Calu3 (cell line): Measurements from ENCODE around the gene GALNT12. TPM values are rescaled to one million over a fixed set of nuclear protein-coding genes. Genes with fewer than 3 reads are reported as not detected.

Experiments used
- BruUV-seq: library from RNA; stranded (reverse); fragments of 400-500 nt; replicated peaks from 2 replicates; lab custom pipeline; 2021; lab: Mats Ljungman, UMichigan
- CTCF ChIA-PET: fragments of 300-600 bp; sonication (Branson Sonifier 250); formaldehyde crosslinking; loops from one replicate; lab custom pipeline; 2022; ENCODE audit warnings: antibody characterized with exemption; lab: Charles Lee
- DNase-seq: peaks from one replicate; pipeline ENCODE4 v3.0.0; 2022
- H3K27ac Mint-ChIP-seq: one replicate; pipeline ENCODE4 v1.8.0; 2022; ENCODE audit warnings: mixed read lengths; ENCODE audit not compliant: unreplicated experiment
- H3K27me3 Mint-ChIP-seq: one replicate; pipeline ENCODE4 v1.8.0; 2022; ENCODE audit warnings: mixed read lengths; ENCODE audit not compliant: unreplicated experiment
- H3K36me3 Mint-ChIP-seq: one replicate; pipeline ENCODE4 v1.8.0; 2022; ENCODE audit warnings: mild to moderate bottlenecking, moderate library complexity, mixed read lengths; ENCODE audit not compliant: insufficient read depth, unreplicated experiment
- H3K4me1 Mint-ChIP-seq: one replicate; pipeline ENCODE4 v1.8.0; 2022; ENCODE audit warnings: mild to moderate bottlenecking, low read depth, mixed read lengths; ENCODE audit not compliant: unreplicated experiment
- H3K4me3 Mint-ChIP-seq: one replicate; pipeline ENCODE4 v1.8.0; 2022; ENCODE audit warnings: mild to moderate bottlenecking, low read depth, moderate library complexity, mixed read lengths; ENCODE audit not compliant: unreplicated experiment
- H3K9me3 Mint-ChIP-seq: one replicate; pipeline ENCODE4 v1.8.0; 2022; ENCODE audit warnings: low read depth, mixed read lengths; ENCODE audit not compliant: unreplicated experiment
- CTCF ChIP-seq: fragments of 200-600 bp; IDR thresholded peaks from one replicate; pipeline ENCODE4 v1.8.0; 2022; ENCODE audit warnings: antibody characterized with exemption; ENCODE audit not compliant: unreplicated experiment
- intact Hi-C: fragments of 100-400 bp; cut with micrococcal nuclease; formaldehyde crosslinking; loops from one replicate; pipeline ENCODE4 v1.10.0; 2022; ENCODE audit not compliant: unreplicated experiment
- total RNA-seq: library from RNA; stranded (reverse); gene quantifications from 2 replicates; pipeline ENCODE4 v1.2.3, GENCODE V29; 2022

Gene GALNT12
- total RNA-seq, 1 experiment from 2014 or later = 49.2 TPM

DNA sequence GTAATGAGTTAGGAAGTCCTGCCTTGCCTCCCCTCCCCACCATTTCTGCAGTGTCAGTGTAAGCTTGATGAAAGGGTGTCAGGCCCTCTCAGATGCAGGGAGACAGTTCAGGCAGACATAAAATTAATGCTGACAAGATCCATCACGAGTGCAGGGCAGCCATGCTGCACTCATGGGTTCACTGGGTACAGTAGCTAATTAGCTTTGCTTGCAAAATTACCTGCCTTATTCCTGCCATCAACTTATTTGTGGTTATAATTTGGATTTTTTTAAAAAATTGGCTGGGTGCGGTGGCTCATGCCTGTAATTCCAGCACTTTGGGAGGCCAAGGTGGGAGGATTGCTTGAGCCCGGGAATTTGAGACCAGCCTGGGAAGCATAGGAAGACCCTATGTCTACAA is 17.9 kb downstream of the GALNT12 start:
- Mint-ChIP-seq H3K36me3 (no peaks in the 10 kb centered on the region), H3K27ac (no peak overlapping the region), H3K27me3 (no peaks in the 10 kb centered on the region), H3K4me1 (peaks cover 7% of the 10 kb centered on the region), H3K9me3 (no peaks in the 10 kb centered on the region), H3K4me3 (no peak overlapping the region)
- no peak for DNase-seq
- CTCF ChIA-PET = no interaction called here
- BruUV-seq = no TSS peak
- no peak for TF ChIP-seq CTCF
- intact Hi-C loops = no loop called here

DNA sequence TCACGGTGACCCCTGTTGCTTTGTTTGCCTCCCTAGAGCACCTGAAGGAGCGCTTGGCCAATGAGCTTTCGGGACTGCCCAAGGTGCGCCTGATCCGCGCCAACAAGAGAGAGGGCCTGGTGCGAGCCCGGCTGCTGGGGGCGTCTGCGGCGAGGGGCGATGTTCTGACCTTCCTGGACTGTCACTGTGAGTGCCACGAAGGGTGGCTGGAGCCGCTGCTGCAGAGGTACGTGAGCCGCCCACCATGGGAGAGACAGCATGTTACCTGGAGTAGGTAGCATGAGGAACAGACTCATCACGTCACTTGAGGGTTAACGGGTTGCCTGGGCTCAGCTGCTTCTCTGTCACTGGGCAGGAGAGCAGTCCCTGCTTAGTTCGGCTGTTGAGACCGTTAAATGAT is 19.2 kb downstream of the GALNT12 start:
- intact Hi-C loops = no loop called here

GRCh38 chr9:98829766-98830165 is 22.3 kb downstream of the GALNT12 start:
- DNase-seq = no peak
- no peaks in the 10 kb centered on the region for H3K27me3 Mint-ChIP-seq
- H3K4me1 Mint-ChIP-seq = peaks cover 13% of the 10 kb centered on the region
- H3K36me3 Mint-ChIP-seq = peaks cover 9% of the 10 kb centered on the region
- no peak overlapping the region for H3K27ac Mint-ChIP-seq
- no peak overlapping the region for H3K4me3 Mint-ChIP-seq
- no TSS peak for BruUV-seq
- H3K9me3 Mint-ChIP-seq = no peaks in the 10 kb centered on the region
- intact Hi-C loops = no loop called here
- no peak for TF ChIP-seq CTCF
- CTCF ChIA-PET = no interaction called here

More for the DNA sequence above, 19.2 kb downstream of the GALNT12 start:
- Mint-ChIP-seq H3K27me3 (no peaks in the 10 kb centered on the region), H3K4me1 (peaks cover 5% of the 10 kb centered on the region), H3K9me3 (no peaks in the 10 kb centered on the region), H3K4me3 (no peak overlapping the region), H3K36me3 (no peaks in the 10 kb centered on the region), H3K27ac (no peak overlapping the region)
- CTCF ChIA-PET = no interaction called here
- no TSS peak for BruUV-seq
- no peak for TF ChIP-seq CTCF
- DNase-seq = no peak

DNA sequence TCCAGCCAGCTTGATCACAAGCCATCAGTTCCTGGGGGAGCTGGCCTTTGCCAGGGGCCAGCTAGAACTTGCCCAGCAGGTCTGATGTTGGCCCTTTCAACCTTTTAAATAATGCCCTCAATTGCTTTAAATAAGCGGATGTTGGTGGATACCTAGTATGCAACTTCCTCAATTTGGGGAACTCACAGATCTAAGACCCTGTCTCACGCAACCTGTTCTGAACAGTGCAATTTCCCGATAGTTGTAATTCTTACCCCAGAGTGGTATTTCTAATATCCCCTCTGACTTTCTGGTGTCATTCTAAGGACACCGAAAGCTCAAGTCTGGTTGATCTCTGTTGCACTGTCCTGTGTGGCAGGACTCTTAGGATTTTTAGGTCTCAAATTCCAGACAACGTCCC is 23.1 kb downstream of the GALNT12 start:
- CTCF ChIA-PET = no interaction called here
- no peaks in the 10 kb centered on the region for H3K27me3 Mint-ChIP-seq
- intact Hi-C loops = no loop called here
- H3K27ac Mint-ChIP-seq = no peak overlapping the region
- no peak overlapping the region for H3K4me3 Mint-ChIP-seq
- TF ChIP-seq CTCF = no peak
- H3K4me1 Mint-ChIP-seq = peaks cover 13% of the 10 kb centered on the region
- no peak for DNase-seq
- H3K36me3 Mint-ChIP-seq = peaks cover 17% of the 10 kb centered on the region
- no TSS peak for BruUV-seq
- H3K9me3 Mint-ChIP-seq = no peaks in the 10 kb centered on the region
